HG03139 (cell line): ENCODE results near the gene AMZ1.
"Not testable (repeated sequence)": the region's sequence is repeated elsewhere in the genome, so short reads cannot be mapped to it uniquely, and the experiment has no call there.

Experiments
- ATAC-seq: cut with Tn5 transposase; IDR thresholded peaks from one replicate; pipeline ENCODE4 v1.9.1; 2021; ENCODE audit not compliant: unreplicated experiment

AMZ1 gene

GRCh38 chr7:2737771-2738540 lies 50.0 kb downstream of the AMZ1 start:
- ATAC-seq: no peak

DNA sequence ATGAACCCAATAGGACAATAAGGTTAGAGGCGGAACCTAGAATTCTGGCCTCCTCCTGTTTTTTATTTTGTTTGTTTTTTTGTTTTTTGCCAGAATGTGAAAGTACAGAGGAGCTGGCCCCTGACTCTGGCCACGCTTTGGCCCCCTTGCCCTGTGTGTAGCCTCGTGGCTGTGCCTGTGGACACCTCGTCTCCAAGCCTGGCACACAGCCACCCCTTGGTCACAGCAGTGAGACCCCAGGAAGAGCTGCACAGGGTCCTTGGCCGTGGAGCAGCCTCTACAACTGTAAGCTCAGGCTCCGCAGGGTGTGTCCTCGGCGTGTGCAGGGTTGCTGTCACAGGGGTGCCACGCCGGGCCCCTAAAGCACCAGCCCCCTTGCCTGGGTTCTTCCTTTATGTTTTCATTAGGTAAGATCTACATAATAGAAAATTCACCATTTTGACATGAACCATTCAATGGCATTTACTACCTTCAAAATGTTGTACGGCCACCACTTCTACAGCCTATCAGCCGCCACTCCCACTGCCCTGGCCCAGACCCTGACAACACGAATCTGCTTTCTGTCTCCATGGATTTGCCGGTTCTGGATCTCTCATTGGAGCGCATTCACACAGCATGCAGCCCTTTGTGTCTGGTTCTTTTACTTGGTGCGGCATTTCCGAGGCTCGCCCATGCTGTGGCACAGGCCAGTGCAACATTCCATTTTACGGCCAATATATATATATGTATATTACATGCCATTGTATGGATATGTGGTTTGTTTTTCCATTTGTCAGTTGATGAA lies 51.0 kb downstream of the AMZ1 start:
- ATAC-seq: no peak

DNA sequence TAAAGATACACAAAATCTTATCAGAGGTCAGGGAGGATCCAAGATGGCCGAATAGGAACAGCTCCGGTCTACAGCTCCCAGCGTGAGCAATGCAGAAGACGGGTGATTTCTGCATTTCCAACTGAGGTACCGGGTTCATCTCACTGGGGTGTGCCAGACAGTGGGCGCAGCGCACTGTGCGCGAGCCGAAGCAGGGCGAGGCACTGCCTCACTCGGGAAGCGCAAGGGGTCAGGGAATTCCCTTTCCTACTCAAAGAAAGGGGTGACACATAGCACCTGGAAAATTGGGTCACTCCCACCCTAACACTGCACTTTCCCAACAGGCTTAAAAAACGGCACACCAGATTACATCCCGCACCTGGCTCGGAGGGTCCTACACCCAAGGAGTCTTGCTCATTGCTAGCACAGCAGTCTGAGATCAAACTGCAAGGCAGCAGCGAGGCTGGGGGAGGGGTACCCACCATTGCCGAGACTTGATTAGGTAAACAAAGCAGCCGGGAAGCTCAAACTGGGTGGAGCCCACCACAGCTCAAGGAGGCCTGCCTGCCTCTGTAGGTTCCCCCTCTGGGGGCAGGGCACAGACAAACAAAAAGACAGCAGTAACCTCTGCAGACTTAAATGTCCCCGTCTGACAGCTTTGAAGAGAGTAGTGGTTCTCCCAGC lies 55.7 kb downstream of the AMZ1 start:
- ATAC-seq: not testable (repeated sequence)

- not testable (repeated sequence) for ATAC-seq
These were observed 60.7 kb downstream of the AMZ1 start for GRCh38 chr7:2748684-2749083.

DNA sequence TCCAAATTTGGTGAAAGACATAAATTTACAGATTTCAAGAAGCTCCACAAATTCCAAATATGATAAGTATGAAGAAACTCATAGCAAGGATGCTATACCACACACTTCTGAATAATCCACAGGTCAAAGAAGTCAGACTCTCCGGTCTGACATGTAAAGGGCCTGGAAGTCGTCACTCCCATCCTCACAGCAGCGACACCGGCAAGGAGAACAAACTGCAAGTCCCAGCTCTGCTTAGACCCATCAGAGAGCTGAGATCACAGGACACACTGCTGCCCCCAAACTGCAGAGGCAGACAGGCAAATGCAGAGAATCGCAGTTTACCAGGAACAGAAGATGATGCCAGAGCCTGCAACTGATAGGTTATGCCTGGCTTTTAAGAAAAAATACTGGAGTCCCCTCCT lies 62.0 kb downstream of the AMZ1 start:
- no peak for ATAC-seq

GRCh38 chr7:2751086-2751485 lies 63.1 kb downstream of the AMZ1 start:
- ATAC-seq: no peak

GRCh38 chr7:2753148-2753547 lies 65.1 kb downstream of the AMZ1 start:
- ATAC-seq: no peak

- no peak for ATAC-seq
These were observed 66.1 kb downstream of the AMZ1 start for GRCh38 chr7:2754086-2754485.

- no peak for ATAC-seq
These were observed 66.9 kb downstream of the AMZ1 start for GRCh38 chr7:2754912-2755311.

DNA sequence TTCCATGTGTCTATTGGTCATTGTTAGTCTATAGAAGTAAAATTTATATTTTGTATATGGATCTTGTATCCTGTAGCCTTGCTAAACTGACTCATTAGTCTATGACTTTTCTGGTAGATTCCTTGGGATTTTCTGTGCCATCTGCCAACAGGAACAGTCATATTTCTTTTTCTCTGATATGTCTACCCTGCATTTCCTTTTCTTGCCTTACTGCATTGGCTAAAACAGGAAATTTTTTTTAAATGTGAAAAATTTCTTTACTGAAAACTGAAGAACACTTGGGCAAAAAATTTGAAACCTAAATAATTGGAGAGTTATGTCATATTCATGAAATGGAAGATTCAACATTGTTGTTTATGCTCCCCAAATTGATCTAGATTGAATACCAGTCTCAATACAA lies 67.5 kb downstream of the AMZ1 start:
- no peak for ATAC-seq

GRCh38 chr7:2757361-2757903 lies 69.4 kb downstream of the AMZ1 start:
- no peak for ATAC-seq

GRCh38 chr7:2757904-2758672 lies 70.1 kb downstream of the AMZ1 start:
- peak; percentile 72 for ATAC-seq

DNA sequence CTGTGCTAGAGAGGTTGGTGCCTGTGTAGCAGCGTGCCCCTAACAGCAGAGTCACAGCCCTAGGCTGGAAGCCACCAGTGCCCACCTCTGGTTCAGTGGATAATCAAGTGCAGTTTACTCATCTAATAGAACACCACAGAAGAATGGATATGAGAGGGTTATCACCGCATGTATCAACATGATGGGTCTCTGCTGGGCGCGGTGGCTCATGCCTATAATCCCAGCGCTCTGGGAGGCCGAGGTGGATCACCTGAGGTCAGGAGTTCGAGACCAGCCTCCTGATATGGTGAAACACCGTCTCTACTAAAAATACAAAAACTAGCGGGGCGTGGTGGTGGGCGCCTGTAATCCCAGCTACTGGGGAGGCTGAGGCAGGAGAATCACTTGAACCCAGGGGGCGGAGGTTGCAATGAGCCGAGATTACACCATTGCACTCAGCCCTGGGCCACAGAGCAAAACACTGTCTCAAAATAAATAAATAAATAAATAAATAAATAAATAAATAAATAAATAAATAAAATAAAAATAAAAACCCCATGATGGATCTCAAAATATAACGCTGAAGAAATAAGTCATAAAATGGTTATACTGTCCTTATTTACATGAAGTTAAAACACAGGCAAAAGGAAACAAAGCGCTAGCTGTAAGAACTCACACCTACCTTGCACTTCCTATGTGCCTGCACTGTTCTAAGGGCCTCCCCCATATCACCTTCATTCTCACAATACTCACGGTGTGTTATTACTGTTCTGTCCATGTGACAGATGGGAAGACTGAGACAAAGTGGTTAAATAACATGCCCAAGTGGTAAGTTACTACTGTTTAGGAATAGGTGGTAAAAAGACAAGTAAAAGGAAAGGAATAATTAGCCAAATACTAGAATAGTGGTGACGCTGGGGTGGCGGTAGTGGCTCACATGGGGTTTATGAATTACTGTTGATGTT lies 70.9 kb downstream of the AMZ1 start:
- ATAC-seq: no peak

- no peak for ATAC-seq
These were observed 71.7 kb downstream of the AMZ1 start for GRCh38 chr7:2759736-2760097.

GRCh38 chr7:2760098-2760889 lies 72.3 kb downstream of the AMZ1 start:
- no peak for ATAC-seq

DNA sequence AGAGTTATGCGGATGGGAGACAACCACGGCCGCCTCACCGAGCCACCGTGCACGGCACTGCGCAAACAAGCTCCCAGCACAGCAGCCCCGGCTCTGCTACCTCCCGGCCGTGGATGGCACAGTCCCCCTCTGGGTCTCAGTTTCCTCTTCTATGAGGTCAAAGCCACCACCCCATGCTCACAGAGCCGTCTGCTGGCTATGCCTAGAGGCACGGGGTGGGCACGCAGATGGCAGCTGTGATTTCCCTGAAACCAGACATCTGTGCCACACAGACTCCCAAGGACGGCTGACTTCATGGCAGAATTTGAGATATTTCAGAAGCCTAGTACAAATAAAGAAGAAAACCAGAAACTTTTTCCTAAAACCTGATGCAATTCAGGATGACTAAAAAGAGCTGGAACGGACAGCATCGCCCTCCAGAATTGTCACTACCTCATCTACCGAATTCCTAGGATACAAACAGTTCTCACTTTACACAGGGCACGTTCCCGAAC lies 73.2 kb downstream of the AMZ1 start:
- ATAC-seq: no peak

DNA sequence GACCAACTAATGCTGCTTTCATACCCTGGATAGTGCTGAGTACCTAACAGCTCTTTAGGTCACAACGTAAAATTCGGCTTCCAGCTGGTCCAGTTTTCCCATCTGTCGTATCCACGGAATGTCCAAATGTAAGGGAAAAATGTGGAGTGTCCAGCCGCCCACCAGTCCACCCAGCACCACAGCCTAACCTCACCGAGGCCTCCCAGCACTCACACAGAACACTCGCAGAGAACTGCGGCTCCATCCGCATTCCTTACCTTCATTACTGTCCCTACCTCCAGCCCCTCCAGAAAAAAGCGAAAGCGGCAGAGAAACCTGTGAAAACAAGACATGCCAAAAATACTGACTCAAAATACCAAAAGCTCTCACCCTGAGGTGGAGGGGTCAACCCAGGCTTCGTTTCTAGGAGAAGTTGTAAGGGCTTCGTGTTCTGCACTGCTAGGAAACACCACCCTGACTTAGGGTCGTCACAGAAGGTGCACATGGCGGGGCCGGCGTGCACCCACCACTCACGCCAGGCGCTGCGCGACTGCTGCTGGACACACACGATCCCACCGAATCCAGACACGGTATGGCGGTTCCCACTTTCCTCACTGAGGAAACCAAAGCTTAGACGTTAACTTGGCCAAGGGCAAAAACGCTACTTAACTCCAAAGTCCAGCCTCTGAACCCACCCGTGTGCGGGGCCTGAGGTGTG lies 73.9 kb downstream of the AMZ1 start:
- ATAC-seq: no peak

DNA sequence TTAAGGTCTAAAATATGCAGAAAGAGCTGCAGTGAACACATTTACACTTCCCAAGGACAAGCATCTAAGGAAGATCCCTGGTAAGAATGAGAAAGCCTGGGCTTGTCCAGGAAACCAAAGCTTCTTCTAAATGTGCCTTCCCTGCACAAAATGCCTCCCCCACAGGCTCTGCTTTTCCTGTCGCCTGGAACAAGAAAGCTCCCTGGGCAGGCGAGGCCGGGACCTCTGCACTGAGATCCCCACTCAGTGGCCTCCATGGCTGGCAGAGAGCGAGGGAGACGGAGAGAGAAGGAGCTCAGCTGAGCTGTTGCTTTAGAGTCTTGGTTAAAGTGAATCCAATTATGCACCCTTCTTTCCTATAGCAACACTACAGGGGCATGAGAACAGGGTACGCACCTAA lies 75.6 kb downstream of the AMZ1 start:
- ATAC-seq: no peak
